ENCODE data around the gene LHPP. TPM values are rescaled to one million over a fixed set of nuclear protein-coding genes. Genes with fewer than 3 reads are reported as not detected.

The LHPP gene
- total and polyA plus RNA-seq, 2 experiments from 2014 or later = 27.4 to 40.2 TPM

GRCh38 chr10:124624006-124624405, 162.4 kb downstream of the LHPP start:
- no peak overlapping the region for H3K4me2 ChIP-seq
- peak overlapping the region; percentile 16; the same call in 1 of the 2 replicates for H3K27ac Mint-ChIP-seq

More at GRCh38 chr10:124624006-124624405, 162.4 kb downstream of the LHPP start:
- TF ChIP-seq CREB1 (CRISPR knock-in tag; IDR thresholded peaks at IDR 0.05; ENCODE audit: low read depth) (no peak), EZH2 (IDR thresholded peaks at IDR 0.05; ENCODE audit: low read depth, unreplicated experiment) (no peak), STAT1 (IDR thresholded peaks at IDR 0.05; ENCODE audit: unreplicated experiment) (no peak), POLR2AphosphoS5 (IDR thresholded peaks at IDR 0.05; ENCODE audit: low read depth) (no peak), ZNF114 (CRISPR knock-in tag; IDR thresholded peaks at IDR 0.05) (no peak), NANOG (IDR thresholded peaks at IDR 0.05; ENCODE audit: borderline replicate concordance) (no peak), REST (IDR thresholded peaks at IDR 0.05; ENCODE audit: unreplicated experiment) (no peak), CTCF (conservative IDR thresholded peaks at IDR 0.05; ENCODE audit: low read depth in 2 of 2) (no peak), ETS1 (IDR thresholded peaks at IDR 0.05) (no peak), ZNF331 (CRISPR knock-in tag; IDR thresholded peaks at IDR 0.05; ENCODE audit: low read depth) (no peak), EZH2phosphoT487 (IDR thresholded peaks at IDR 0.05; ENCODE audit: unreplicated experiment) (no peak), JUNB (IDR thresholded peaks at IDR 0.05; ENCODE audit: unreplicated experiment) (no peak), ZNF462 (CRISPR knock-in tag; IDR thresholded peaks at IDR 0.05) (no peak)
- H3K36me3 ChIP-seq (ENCODE audit: insufficient read depth) = no peaks in the 10 kb centered on the region
- no peak for ATAC-seq
- Mint-ChIP-seq H3K4me1 (peaks cover 23% of the 10 kb centered on the region), H3K4me3 (no peak overlapping the region), H3K9me3 (no peaks in the 10 kb centered on the region), H3K36me3 (ENCODE audit: low read depth) (no peaks in the 10 kb centered on the region; the same call in 2 of the 3 replicates), H3K27me3 (ENCODE audit: insufficient read depth, low read depth, poor library complexity) (peaks cover 10% of the 10 kb centered on the region)
- H3K4me3 ChIP-seq = no peak overlapping the region
- no peaks in the 10 kb centered on the region for H3K27me3 ChIP-seq (ENCODE audit: insufficient read depth)
- H4K20me1 ChIP-seq (replicated peaks; ENCODE audit: insufficient read depth) = no peaks in the 10 kb centered on the region
- no peak for DNase-seq (ENCODE audit: low spot score)
- peaks cover 7% of the 10 kb centered on the region; the same call in 1 of the 2 replicates for H3K4me1 ChIP-seq (ENCODE audit: insufficient read depth)
- H2AFZ ChIP-seq = no peak overlapping the region
- H3F3A ChIP-seq (replicated peaks; ENCODE audit: low read depth) = no peaks in the 10 kb centered on the region
- H3K27ac ChIP-seq (ENCODE audit: low read depth) = no peak overlapping the region
- no peaks in the 10 kb centered on the region for H3K9me2 ChIP-seq (ENCODE audit: insufficient read depth)
- H3K79me2 ChIP-seq (replicated peaks; ENCODE audit: insufficient read depth) = no peaks in the 10 kb centered on the region

Measured in GM23338 (cell line).